Spinal cord (tissue), 10 donors: ENCODE measurements around the gene PRIMPOL. TPM values are rescaled to one million over a fixed set of nuclear protein-coding genes. Genes with fewer than 3 reads are reported as not detected.
"Not testable (repeated sequence)": the region's sequence is repeated elsewhere in the genome, so short reads cannot be mapped to it uniquely, and the experiment has no call there.

Experiments used
- DNase-seq, 6 donors: peaks; one replicate each; pipeline versions ENCODE4 v3.0.0 to v3.0.0-alpha.2; 2013 to 2015; ENCODE audit warnings: low spot score in 6 of 6, low read depth in 4 of 6
- H3K27ac ChIP-seq: one replicate; pipeline ENCODE4 v1.5.1; 2013; ENCODE audit warnings: low read depth, low read length, control low read depth
- H3K27me3 ChIP-seq: one replicate; pipeline ENCODE4 v1.6.1; 2013; ENCODE audit warnings: low read length; ENCODE audit not compliant: control insufficient read depth, insufficient read depth
- H3K36me3 ChIP-seq: one replicate; pipeline ENCODE4 v1.6.1; 2013; ENCODE audit warnings: low read length; ENCODE audit not compliant: control insufficient read depth, insufficient read depth
- H3K4me1 ChIP-seq: one replicate; pipeline ENCODE4 v1.6.1; 2013; ENCODE audit warnings: low read length; ENCODE audit not compliant: control insufficient read depth, insufficient read depth
- H3K4me3 ChIP-seq: one replicate; pipeline ENCODE4 v1.5.1; 2013; ENCODE audit warnings: low read depth, low read length, control low read depth
- H3K9me3 ChIP-seq: one replicate; pipeline ENCODE4 v1.6.1; 2013; ENCODE audit warnings: low read length; ENCODE audit not compliant: control insufficient read depth, insufficient read depth
- WGBS: methylation state at CpG from one replicate; pipeline ENCODE4 v1.1.5; 2013; ENCODE audit warnings: missing lambda C conversion rate; ENCODE audit not compliant: insufficient coverage; 5-methylcytosine and 5-hydroxymethylcytosine counted together
- long read RNA-seq, 4 donors: transcript quantifications; one replicate each; lab custom pipeline, GENCODE V29; 2026
- polyA plus RNA-seq, 2 donors: library from polyadenylated mRNA; unstranded; fragments of 120-200 nt; gene quantifications; one replicate each; pipeline ENCODE4 v1.2.1, GENCODE V29; 2013; ENCODE audit not compliant: insufficient read length in 2 of 2
- total RNA-seq, 2 donors: library from RNA; depleted of rRNA in 1 of 2; stranded (reverse); fragments of 120-200 nt in 1 of 2; fragments of >200 nt in 1 of 2; gene quantifications; one replicate each; pipeline versions ENCODE4 v1.2.3 to v1.2.4, GENCODE V29; 2013 to 2014
- donor health status: healthy.

Gene PRIMPOL
- total RNA-seq (10 to 100 TPM; 28.1 to 30.8 TPM), polyA plus RNA-seq (10 to 100 TPM; 27.4 to 36.5 TPM)
- long read RNA-seq, donor 1, transcript PRIMPOL-208 (3 exons, 498 nt), result major isoform, 9 of 13 reads
- long read RNA-seq, donor 1, partial matches to known transcripts, result 0 of 13 reads
- long read RNA-seq, donor 1, other reads (novel, unspliced or antisense), result 0 of 13 reads
- long read RNA-seq, donor 2, partial matches to known transcripts, result 0 of 2 reads
- long read RNA-seq, donor 2, other reads (novel, unspliced or antisense), result 0 of 2 reads
- long read RNA-seq, donor 3, partial matches to known transcripts, result 0 of 4 reads
- long read RNA-seq, donor 3, other reads (novel, unspliced or antisense), result 0 of 4 reads
- long read RNA-seq, donor 4, transcript PRIMPOL-208 (3 exons, 498 nt), result major isoform, 7 of 10 reads
- long read RNA-seq, donor 4, partial matches to known transcripts, result 0 of 10 reads
- long read RNA-seq, donor 4, other reads (novel, unspliced or antisense), result 0 of 10 reads

GRCh38 chr4:184649026-184649970, at the start of gene PRIMPOL, which contains the start of gene CASP3:
PRIMPOL (plus strand) TSS chr4:184649738; CDS start chr4:184657141, 7,403 bp downstream.
CASP3 (minus strand) TSS chr4:184649447; CDS start chr4:184638453, 10,994 bp downstream.
- under 1% methylated on average over 84 of the region's 90 CpGs for WGBS
- Histone ChIP-seq H3K4me1 (peaks cover 17% of the 10 kb centered on the region), H3K36me3 (no peaks in the 10 kb centered on the region), H3K9me3 (no peaks in the 10 kb centered on the region), H3K27ac (peak within 1 kb of the TSS; percentile 92), H3K27me3 (no peaks in the 10 kb centered on the region), H3K4me3 (peak within 1 kb of the TSS; percentile 76)
- peak; percentile 74 to 99 (median 92) for DNase-seq

- not testable (repeated sequence) for H3K9me3 ChIP-seq, DNase-seq, H3K27ac ChIP-seq, H3K4me3 ChIP-seq, H3K27me3 ChIP-seq, H3K36me3 ChIP-seq, H3K4me1 ChIP-seq
- WGBS, result 98% methylated on average over 8 of the region's 8 CpGs
Measured at GRCh38 chr4:184600982-184601381, 48.6 kb upstream of the PRIMPOL start.

GRCh38 chr4:184602857-184603256, 46.7 kb upstream of the PRIMPOL start:
- not testable (repeated sequence) for H3K9me3 ChIP-seq, H3K36me3 ChIP-seq, H3K27ac ChIP-seq, H3K27me3 ChIP-seq, H3K4me3 ChIP-seq, H3K4me1 ChIP-seq, DNase-seq
- WGBS, result no CpG with 5 or more reads among the region's 1 CpG

GRCh38 chr4:184607429-184607828, 42.1 kb upstream of the PRIMPOL start:
- WGBS, result no CpG with 5 or more reads among the region's 2 CpGs
- H3K36me3 ChIP-seq, H3K4me3 ChIP-seq, H3K27ac ChIP-seq, H3K27me3 ChIP-seq, H3K9me3 ChIP-seq, H3K4me1 ChIP-seq, DNase-seq: not testable (repeated sequence)

GRCh38 chr4:184612074-184612473, 37.5 kb upstream of the PRIMPOL start:
- Histone ChIP-seq H3K4me1 (no peaks in the 10 kb centered on the region), H3K27me3 (no peaks in the 10 kb centered on the region), H3K27ac (no peak overlapping the region), H3K9me3 (peaks cover 5% of the 10 kb centered on the region), H3K4me3 (no peak overlapping the region), H3K36me3 (no peaks in the 10 kb centered on the region)
- no peak for DNase-seq
- 100% methylated on average over 1 of the region's 3 CpGs for WGBS

GRCh38 chr4:184613405-184613804, 36.1 kb upstream of the PRIMPOL start:
- Histone ChIP-seq H3K27me3 (no peaks in the 10 kb centered on the region), H3K27ac (no peak overlapping the region), H3K9me3 (peaks cover 5% of the 10 kb centered on the region), H3K4me1 (no peaks in the 10 kb centered on the region), H3K4me3 (no peak overlapping the region), H3K36me3 (no peaks in the 10 kb centered on the region)
- DNase-seq, result no peak
- no CpG with 5 or more reads among the region's 2 CpGs for whole genome bisulfite sequencing

GRCh38 chr4:184614509-184614908, 35.0 kb upstream of the PRIMPOL start:
- no CpG with 5 or more reads among the region's 3 CpGs for WGBS
- H3K4me3 ChIP-seq, result no peak overlapping the region
- no peak for DNase-seq
- peaks cover 5% of the 10 kb centered on the region for H3K9me3 ChIP-seq
- no peaks in the 10 kb centered on the region for H3K36me3 ChIP-seq
- H3K4me1 ChIP-seq, result no peaks in the 10 kb centered on the region
- H3K27me3 ChIP-seq, result no peaks in the 10 kb centered on the region
- no peak overlapping the region for H3K27ac ChIP-seq

GRCh38 chr4:184616168-184616567, 33.4 kb upstream of the PRIMPOL start:
- not testable (repeated sequence) for H3K27ac ChIP-seq, H3K9me3 ChIP-seq, H3K4me1 ChIP-seq, H3K36me3 ChIP-seq, DNase-seq, H3K27me3 ChIP-seq, H3K4me3 ChIP-seq
- no CpG with 5 or more reads among the region's 2 CpGs for WGBS

GRCh38 chr4:184616633-184617551, 32.6 kb upstream of the PRIMPOL start:
- Histone ChIP-seq H3K4me3 (no peak overlapping the region), H3K27ac (no peak overlapping the region)
- WGBS, result 77% methylated on average over 6 of the region's 12 CpGs

More at GRCh38 chr4:184616633-184617551, 32.6 kb upstream of the PRIMPOL start:
- H3K4me1 ChIP-seq, result no peaks in the 10 kb centered on the region
- no peaks in the 10 kb centered on the region for H3K27me3 ChIP-seq
- peaks cover 5% of the 10 kb centered on the region for H3K9me3 ChIP-seq
- no peak for DNase-seq
- no peaks in the 10 kb centered on the region for H3K36me3 ChIP-seq
